Neutrophil (primary cell): ENCODE results near the gene ANXA3.

Source experiments
- H3K27ac ChIP-seq: fragments of 200-600 bp; sonication (generic); 2 replicates; pipeline ENCODE4 v1.5.1; 2016; ENCODE audit warnings: mild to moderate bottlenecking, moderate library complexity
- H3K27me3 ChIP-seq: fragments of 200-600 bp; sonication (generic); 2 replicates; pipeline ENCODE4 v1.6.0; 2016; ENCODE audit warnings: mild to moderate bottlenecking
- H3K36me3 ChIP-seq: fragments of 200-600 bp; sonication (generic); 2 replicates; pipeline ENCODE4 v1.5.1; 2017
- H3K4me1 ChIP-seq, 2 experiments: fragments of 200-600 bp in 1 of 2; sonication (generic) in 1 of 2; 1 replicate in 1 of 2; 2 replicates in 1 of 2; pipeline versions ENCODE4 v1.5.1 to v1.6.1; 2013 to 2016; ENCODE audit warnings: low read depth in 1 of 2, low read length in 1 of 2, mild to moderate bottlenecking in 1 of 2, moderate library complexity in 1 of 2; ENCODE audit not compliant: control insufficient read depth in 1 of 2, insufficient read depth in 1 of 2
- H3K4me3 ChIP-seq, 2 experiments: fragments of 200-600 bp in 1 of 2; sonication (generic) in 1 of 2; 1 replicate in 1 of 2; 2 replicates in 1 of 2; pipeline ENCODE4 v1.5.1; 2013 to 2016; ENCODE audit warnings: low read depth in 1 of 2, low read length in 1 of 2, mild to moderate bottlenecking in 1 of 2, moderate library complexity in 1 of 2
- H3K9me3 ChIP-seq: fragments of 200-600 bp; sonication (generic); 2 replicates; pipeline ENCODE4 v1.5.1; 2016
- CTCF ChIP-seq: fragments of 200-600 bp; sonication (generic); IDR thresholded peaks from 2 replicates; pipeline ENCODE4 v1.5.1; 2016; ENCODE audit warnings: antibody characterized with exemption

ANXA3 gene

GRCh38 chr4:78529569-78530209 lies 21.9 kb upstream of the ANXA3 start:
- H3K4me3 ChIP-seq, result no peak overlapping the region
- H3K4me1 ChIP-seq, result peaks cover 52 to 74% of the 10 kb centered on the region in 2 experiments
- TF ChIP-seq CTCF, result no peak
- no peaks in the 10 kb centered on the region for H3K27me3 ChIP-seq
- H3K9me3 ChIP-seq, result no peaks in the 10 kb centered on the region
- H3K27ac ChIP-seq, result no peak overlapping the region
- no peaks in the 10 kb centered on the region for H3K36me3 ChIP-seq

GRCh38 chr4:78532046-78532445 lies 19.5 kb upstream of the ANXA3 start:
- Histone ChIP-seq H3K4me3 (peak overlapping the region; percentile 18 to 23), H3K4me1 (peaks cover 52 to 67% of the 10 kb centered on the region in 2 experiments), H3K27me3 (no peaks in the 10 kb centered on the region), H3K27ac (peak overlapping the region; percentile 76), H3K9me3 (no peaks in the 10 kb centered on the region), H3K36me3 (no peaks in the 10 kb centered on the region)
- no peak for TF ChIP-seq CTCF

DNA sequence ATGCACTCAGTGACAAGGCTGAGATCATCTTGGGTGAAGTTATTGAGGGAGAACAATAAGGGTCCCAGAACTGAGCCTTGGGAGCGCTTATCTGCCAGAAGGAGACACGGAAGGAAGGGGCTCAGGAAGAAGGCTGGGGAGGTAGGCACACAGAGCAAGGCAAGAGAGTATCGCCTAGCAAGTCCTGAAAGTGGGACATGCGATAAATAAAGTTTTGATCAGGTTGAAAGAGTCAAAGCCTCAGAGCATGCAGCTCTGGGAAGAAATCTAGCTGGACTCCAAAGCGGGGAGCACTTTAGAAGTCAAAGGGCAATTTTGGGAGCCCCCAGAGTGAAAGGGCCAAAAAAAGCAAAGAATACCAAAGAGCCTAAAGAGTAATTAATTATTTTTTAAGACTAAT lies 17.7 kb upstream of the ANXA3 start:
- Histone ChIP-seq H3K27me3 (no peaks in the 10 kb centered on the region), H3K27ac (peak overlapping the region; percentile 76), H3K9me3 (no peaks in the 10 kb centered on the region), H3K36me3 (no peaks in the 10 kb centered on the region), H3K4me3 (no peak overlapping the region), H3K4me1 (peaks cover 52 to 67% of the 10 kb centered on the region in 2 experiments)
- TF ChIP-seq CTCF, result no peak

DNA sequence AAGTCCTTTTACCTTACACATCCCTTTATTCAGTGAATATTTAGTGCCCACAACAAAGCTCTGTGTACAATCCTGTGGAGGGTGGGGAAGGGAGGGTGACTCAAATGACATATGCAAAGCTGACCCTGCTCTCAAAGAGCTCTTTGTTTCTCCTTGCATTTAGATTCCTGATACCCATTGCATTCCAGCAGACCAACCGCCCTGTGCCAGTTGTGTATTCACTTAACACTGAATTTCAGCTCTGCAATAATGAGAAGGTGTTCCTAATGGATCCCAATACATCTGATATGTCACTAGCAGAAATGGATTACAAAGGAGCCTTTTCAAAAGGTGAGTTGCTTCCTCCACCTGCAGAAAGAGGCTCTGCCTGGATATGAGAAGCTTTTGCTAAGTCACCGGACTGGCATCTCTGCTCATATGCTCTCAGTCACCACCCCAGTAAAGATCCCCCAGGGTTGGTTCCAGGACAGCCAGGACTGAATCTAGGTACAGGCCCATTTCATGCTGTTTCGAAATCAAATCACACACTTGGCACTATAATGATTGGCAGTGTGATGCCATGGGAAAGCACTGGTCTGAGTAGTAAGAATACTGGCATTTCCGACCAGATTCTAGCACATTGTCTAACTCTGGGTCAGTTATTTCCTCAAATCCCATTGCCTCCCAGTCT lies 17.1 kb upstream of the ANXA3 start:
- no peak for TF ChIP-seq CTCF
- H3K9me3 ChIP-seq, result no peaks in the 10 kb centered on the region
- peak overlapping the region; percentile 76 for H3K27ac ChIP-seq
- H3K4me1 ChIP-seq, result peaks cover 52 to 66% of the 10 kb centered on the region in 2 experiments
- no peaks in the 10 kb centered on the region for H3K27me3 ChIP-seq
- no peak overlapping the region for H3K4me3 ChIP-seq
- H3K36me3 ChIP-seq, result no peaks in the 10 kb centered on the region

DNA sequence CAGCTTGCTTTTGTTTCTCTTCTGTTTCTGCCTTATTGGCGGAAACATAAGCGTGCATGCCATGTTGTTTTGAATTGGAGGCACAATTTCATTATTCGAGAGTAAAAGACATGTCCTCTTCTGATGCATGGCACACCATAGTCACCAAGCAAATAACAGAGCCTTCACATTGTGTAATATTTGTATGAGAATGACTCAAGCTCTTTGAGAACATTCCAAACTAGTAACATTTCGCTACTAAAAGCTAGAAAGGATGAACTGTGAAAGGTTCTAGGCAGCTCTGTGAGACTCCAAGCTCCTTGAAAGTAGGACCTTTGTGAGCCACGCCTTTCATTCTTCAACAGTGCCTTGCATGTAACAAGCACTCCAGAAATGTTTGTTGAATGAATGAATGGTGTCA lies 9.2 kb upstream of the ANXA3 start:
- Histone ChIP-seq H3K27ac (no peak overlapping the region), H3K4me3 (no peak overlapping the region), H3K4me1 (no peaks in the 10 kb centered on the region), H3K36me3 (no peaks in the 10 kb centered on the region), H3K9me3 (no peaks in the 10 kb centered on the region), H3K27me3 (no peaks in the 10 kb centered on the region)
- no peak for TF ChIP-seq CTCF
